ENCODE results near the gene RNU1-2. TPM values are rescaled to one million over a fixed set of nuclear protein-coding genes. Genes with fewer than 3 reads are reported as not detected.

Gene RNU1-2
- polyA plus RNA-seq, 3 donors = not detected

Other genes starting within 250 kb of the RNU1-2 start
- not detected for gene RNU1-3, start 229.0 kb upstream of the RNU1-2 start, polyA plus RNA-seq (ENCODE audit: insufficient read length in 3 of 3)
- not detected for gene RNU1-4, start 155.5 kb upstream of the RNU1-2 start, polyA plus RNA-seq (ENCODE audit: insufficient read length in 3 of 3)
- gene CROCC, start 26.0 kb downstream of the RNU1-2 start, polyA plus RNA-seq (ENCODE audit: insufficient read length in 3 of 3) = 10 to 100 TPM; 21.4 to 27.8 (median 25.0) TPM
- gene MFAP2, start 84.6 kb downstream of the RNU1-2 start, polyA plus RNA-seq (ENCODE audit: insufficient read length in 3 of 3) = 100 to 1,000 TPM; 182 to 186 (median 184) TPM
- gene ATP13A2, start 115.9 kb downstream of the RNU1-2 start, polyA plus RNA-seq (ENCODE audit: insufficient read length in 3 of 3) = 10 to 100 TPM; 26.3 to 30.4 (median 30.0) TPM
- gene SDHB, start 158.1 kb downstream of the RNU1-2 start, polyA plus RNA-seq (ENCODE audit: insufficient read length in 3 of 3) = 100 to 1,000 TPM; 173 to 191 (median 180) TPM
- gene PADI2, start 223.5 kb downstream of the RNU1-2 start, polyA plus RNA-seq (ENCODE audit: insufficient read length in 3 of 3) = 1 to 10 TPM; 2.3 to 2.6 (median 2.6) TPM

Data from right renal cortex interstitium (tissue), 3 donors.